ENCODE measurements around the gene FOXL1. TPM values are rescaled to one million over a fixed set of nuclear protein-coding genes. Genes with fewer than 3 reads are reported as not detected.

Gene FOXL1
- total RNA-seq, 4 donors from 2014 or later, result 0.23 to 0.40 TPM; not detected in 2

- WGBS, result 47% methylated on average over 16 of the region's 17 CpGs
- no peak for DNase-seq (ENCODE audit: low spot score in 2 of 2)
- peaks cover 32% of the 10 kb centered on the region for H3K27me3 ChIP-seq
Measured at GRCh38 chr16:86625029-86625428, 46.7 kb downstream of the FOXL1 start.

GRCh38 chr16:86625821-86626220, 47.5 kb downstream of the FOXL1 start:
- WGBS, result 66% methylated on average over 7 of the region's 7 CpGs
- Histone ChIP-seq H3K27ac (no peak overlapping the region), H3K9me3 (no peaks in the 10 kb centered on the region), H3K4me1 (peaks cover 7% of the 10 kb centered on the region), H3K27me3 (peaks cover 32% of the 10 kb centered on the region), H3K4me3 (no peak overlapping the region), H3K36me3 (no peaks in the 10 kb centered on the region)
- TF ChIP-seq EP300 (IDR thresholded peaks at IDR 0.05) (no peak), POLR2A (IDR thresholded peaks at IDR 0.05) (no peak), POLR2AphosphoS5 (IDR thresholded peaks at IDR 0.05) (no peak), CTCF (IDR thresholded peaks at IDR 0.05) (no peak)
- DNase-seq (ENCODE audit: low spot score in 2 of 2), result no peak

More at GRCh38 chr16:86625029-86625428, 46.7 kb downstream of the FOXL1 start:
- H3K9me3 ChIP-seq, result no peaks in the 10 kb centered on the region
- H3K27ac ChIP-seq, result no peak overlapping the region
- H3K4me1 ChIP-seq, result peaks cover 7% of the 10 kb centered on the region
- no peak for TF ChIP-seq POLR2AphosphoS5 (IDR thresholded peaks at IDR 0.05)
- no peaks in the 10 kb centered on the region for H3K36me3 ChIP-seq
- H3K4me3 ChIP-seq, result no peak overlapping the region

- WGBS, result 86% methylated on average over 11 of the region's 12 CpGs
- TF ChIP-seq POLR2AphosphoS5 (IDR thresholded peaks at IDR 0.05) (no peak), POLR2A (IDR thresholded peaks at IDR 0.05) (no peak), CTCF (IDR thresholded peaks at IDR 0.05) (no peak), EP300 (IDR thresholded peaks at IDR 0.05) (no peak)
- peaks cover 7% of the 10 kb centered on the region for H3K4me1 ChIP-seq
- no peaks in the 10 kb centered on the region for H3K9me3 ChIP-seq
- H3K27me3 ChIP-seq, result peaks cover 30% of the 10 kb centered on the region
- no peak for DNase-seq (ENCODE audit: low spot score in 2 of 2)
- no peak overlapping the region for H3K4me3 ChIP-seq
- no peak overlapping the region for H3K27ac ChIP-seq
- H3K36me3 ChIP-seq, result no peaks in the 10 kb centered on the region
Measured at GRCh38 chr16:86626284-86626683, 47.9 kb downstream of the FOXL1 start.

GRCh38 chr16:86626966-86627365, 48.6 kb downstream of the FOXL1 start:
- DNase-seq (ENCODE audit: low spot score in 2 of 2), result no peak
- WGBS, result 70% methylated on average over 2 of the region's 8 CpGs
- peaks cover 7% of the 10 kb centered on the region for H3K4me1 ChIP-seq
- no peak for TF ChIP-seq POLR2AphosphoS5 (IDR thresholded peaks at IDR 0.05)
- TF ChIP-seq POLR2A (IDR thresholded peaks at IDR 0.05), result no peak
- no peak for TF ChIP-seq EP300 (IDR thresholded peaks at IDR 0.05)
- TF ChIP-seq CTCF (IDR thresholded peaks at IDR 0.05), result no peak
- peaks cover 24% of the 10 kb centered on the region for H3K27me3 ChIP-seq
- H3K36me3 ChIP-seq, result no peaks in the 10 kb centered on the region
- no peak overlapping the region for H3K27ac ChIP-seq
- H3K4me3 ChIP-seq, result no peak overlapping the region
- no peaks in the 10 kb centered on the region for H3K9me3 ChIP-seq

- DNase-seq (ENCODE audit: low spot score in 2 of 2), result no peak
Measured at GRCh38 chr16:86628614-86629013, 50.3 kb downstream of the FOXL1 start.

More at GRCh38 chr16:86628614-86629013, 50.3 kb downstream of the FOXL1 start:
- H3K9me3 ChIP-seq, result no peaks in the 10 kb centered on the region
- no peak for TF ChIP-seq EP300 (IDR thresholded peaks at IDR 0.05)
- no peak for TF ChIP-seq POLR2AphosphoS5 (IDR thresholded peaks at IDR 0.05)
- no peak for TF ChIP-seq CTCF (IDR thresholded peaks at IDR 0.05)
- TF ChIP-seq POLR2A (IDR thresholded peaks at IDR 0.05), result no peak
- no peak overlapping the region for H3K4me3 ChIP-seq
- no peaks in the 10 kb centered on the region for H3K36me3 ChIP-seq
- 79% methylated on average over 5 of the region's 5 CpGs for WGBS
- H3K27ac ChIP-seq, result no peak overlapping the region
- H3K4me1 ChIP-seq, result peaks cover 7% of the 10 kb centered on the region
- H3K27me3 ChIP-seq, result peaks cover 23% of the 10 kb centered on the region

All from suprapubic skin (tissue), 4 donors.